KOPT-K1 (cell line): ENCODE results near the gene CACNA1F.

ENCODE experiments used
- H3K27ac ChIP-seq: fragments of 200-600 bp; sonication (generic); 2 replicates; pipeline ENCODE4 v1.5.1; 2016; ENCODE audit warnings: antibody characterized with exemption, mild to moderate bottlenecking, low read depth, low read length; ENCODE audit not compliant: poor library complexity, severe bottlenecking
- H3K36me3 ChIP-seq: fragments of 200-600 bp; sonication (generic); 2 replicates; pipeline ENCODE4 v1.5.1; 2017; ENCODE audit warnings: antibody characterized with exemption, mild to moderate bottlenecking, low read length, moderate library complexity; ENCODE audit not compliant: insufficient read depth
- H3K9me3 ChIP-seq: fragments of 200-600 bp; sonication (generic); 2 replicates; pipeline ENCODE4 v1.5.1; 2017; ENCODE audit warnings: antibody characterized with exemption, low read length, mild to moderate bottlenecking; ENCODE audit not compliant: insufficient read depth, poor library complexity, severe bottlenecking

The CACNA1F gene

DNA sequence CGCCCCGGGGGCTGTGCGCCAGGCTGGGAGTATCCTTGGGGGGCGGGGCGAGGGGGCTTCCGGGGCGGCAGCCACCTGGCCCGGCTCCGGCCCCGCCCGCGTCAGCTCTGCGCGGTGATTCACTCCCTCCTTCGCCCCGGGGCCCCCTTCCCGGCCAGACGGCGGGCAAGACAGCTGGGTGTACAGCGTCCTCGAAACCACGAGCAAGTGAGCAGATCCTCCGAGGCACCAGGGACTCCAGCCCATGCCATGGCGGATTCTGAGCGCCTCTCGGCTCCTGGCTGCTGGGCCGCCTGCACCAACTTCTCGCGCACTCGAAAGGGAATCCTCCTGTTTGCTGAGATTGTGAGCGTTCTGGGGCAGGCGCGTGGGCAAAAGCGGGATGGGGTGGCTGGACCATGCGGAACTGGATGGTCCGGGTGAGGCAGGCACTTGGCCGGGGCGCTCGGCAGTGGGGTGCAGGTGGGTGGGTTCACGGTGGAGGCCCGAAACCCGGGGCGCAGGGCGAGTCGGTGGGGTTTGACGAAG is 61.3 kb downstream of the CACNA1F start, which contains the start of gene PLP2:
TSS of gene PLP2 (plus strand) at position 147 of the 528 bp plus-strand sequence. CDS start at position 250, 103 bp downstream.
- Histone ChIP-seq H3K9me3 (no peaks in the 10 kb centered on the region), H3K27ac (peak within 1 kb of the TSS; percentile 85), H3K36me3 (peaks cover 38% of the 10 kb centered on the region)

DNA sequence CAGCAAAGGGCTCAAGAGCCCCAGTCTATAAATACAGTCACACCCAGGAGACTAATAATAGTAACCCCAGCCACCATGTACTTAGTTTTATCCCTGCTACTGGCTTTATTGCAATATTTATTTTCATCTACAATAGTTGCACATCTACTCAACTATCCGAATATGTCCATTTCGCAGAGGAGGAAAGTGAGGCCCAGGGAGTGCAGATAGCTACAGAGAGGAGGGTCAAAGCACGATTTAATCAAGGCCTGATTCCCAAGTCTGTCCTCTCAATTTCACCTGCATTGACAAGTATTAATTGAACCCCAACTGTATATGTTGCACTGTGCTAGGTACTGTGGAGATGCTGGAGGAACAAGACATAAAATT is 65.4 kb downstream of the CACNA1F start:
- peak overlapping the region; percentile 78 for H3K27ac ChIP-seq
- no peaks in the 10 kb centered on the region for H3K9me3 ChIP-seq
- no peaks in the 10 kb centered on the region for H3K36me3 ChIP-seq

DNA sequence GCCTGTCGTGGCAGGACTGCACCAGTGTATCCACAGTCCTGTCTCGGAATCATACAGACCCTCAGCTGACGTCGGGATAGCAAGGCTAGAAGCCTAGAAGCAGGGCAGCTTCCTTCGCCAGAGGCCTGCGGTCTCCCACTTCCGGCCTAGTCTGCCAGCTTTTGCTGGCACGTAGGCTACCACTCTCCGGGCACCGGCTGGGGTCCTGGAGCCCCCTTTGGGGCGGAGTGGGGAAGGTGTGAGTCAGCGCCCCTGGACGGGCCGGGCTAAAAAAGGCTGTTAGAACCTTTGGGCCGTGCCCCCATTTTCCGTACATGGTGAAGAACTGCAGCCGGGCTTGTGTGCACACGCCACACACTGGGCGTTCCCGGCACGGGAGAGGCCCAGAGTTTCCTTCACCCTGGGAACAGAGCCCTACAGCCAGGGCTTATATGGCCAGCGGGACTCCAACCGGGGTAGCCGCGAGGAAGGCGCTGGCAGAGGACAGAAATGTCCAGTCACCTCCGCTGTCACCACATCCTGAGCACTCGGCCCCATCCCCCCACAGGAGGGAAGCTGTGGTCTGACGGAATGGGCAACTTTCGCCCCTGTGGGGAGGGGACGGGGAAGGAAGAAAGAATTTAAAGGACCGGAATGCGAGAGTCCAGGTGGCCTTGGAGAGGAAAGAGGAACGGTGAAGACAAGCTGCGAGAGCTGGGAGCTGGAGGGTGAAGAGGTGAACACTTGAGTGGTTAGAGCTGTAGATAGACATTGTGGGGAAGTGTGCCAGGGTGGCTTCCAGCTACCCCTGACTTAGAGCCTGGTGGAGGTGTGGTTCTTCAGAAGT is 66.0 kb downstream of the CACNA1F start:
- Histone ChIP-seq H3K27ac (peak overlapping the region; percentile 78), H3K36me3 (no peaks in the 10 kb centered on the region), H3K9me3 (no peaks in the 10 kb centered on the region)

DNA sequence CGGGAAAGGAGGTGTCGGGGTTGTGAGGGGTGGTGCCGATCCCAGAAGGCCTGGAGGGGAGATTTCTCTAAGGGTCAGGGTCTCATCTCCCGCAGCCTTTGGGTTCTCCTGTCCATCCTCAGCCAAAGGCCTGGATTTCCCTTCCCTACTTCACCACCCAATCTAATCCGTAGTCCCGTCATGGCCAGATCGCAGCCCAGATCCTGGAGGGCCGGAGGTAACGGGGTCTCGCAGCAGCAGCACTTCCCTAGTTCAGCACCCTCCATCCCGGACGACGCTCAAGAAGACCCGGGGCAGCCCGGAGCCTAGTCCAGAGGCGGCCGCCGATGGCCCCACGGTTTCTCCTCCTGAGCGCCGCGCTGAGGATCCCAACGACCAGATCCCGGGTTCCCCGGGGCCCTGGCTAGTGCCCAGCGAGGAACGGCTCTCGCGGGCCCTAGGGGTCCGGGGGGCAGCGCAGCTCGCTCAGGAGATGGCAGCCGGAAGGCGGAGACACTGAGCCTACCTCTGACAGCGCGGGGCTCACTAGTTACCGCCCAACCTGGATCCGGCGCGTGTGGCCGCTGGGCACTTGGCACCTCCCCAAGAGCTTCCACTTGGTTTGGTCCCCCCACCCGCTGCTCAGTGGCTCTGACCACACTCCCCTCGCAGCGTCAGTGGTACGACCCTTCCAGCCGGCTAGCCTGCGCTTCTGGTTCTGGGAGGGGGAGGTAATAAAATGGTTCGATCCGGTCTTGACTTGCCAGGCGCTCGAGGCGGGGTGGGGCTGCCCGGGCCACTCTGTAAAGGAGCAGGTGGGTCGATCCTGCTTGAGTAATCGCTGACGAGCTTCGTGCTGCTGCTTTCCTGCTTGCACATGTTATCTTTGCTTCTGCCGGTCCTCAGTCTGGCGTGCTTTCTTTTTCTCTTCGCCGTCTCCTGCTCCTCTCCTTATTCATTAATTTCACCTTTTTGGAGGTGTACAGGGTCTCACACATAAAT is 66.9 kb downstream of the CACNA1F start:
- Histone ChIP-seq H3K36me3 (no peaks in the 10 kb centered on the region), H3K27ac (peak overlapping the region; percentile 78), H3K9me3 (no peaks in the 10 kb centered on the region)

DNA sequence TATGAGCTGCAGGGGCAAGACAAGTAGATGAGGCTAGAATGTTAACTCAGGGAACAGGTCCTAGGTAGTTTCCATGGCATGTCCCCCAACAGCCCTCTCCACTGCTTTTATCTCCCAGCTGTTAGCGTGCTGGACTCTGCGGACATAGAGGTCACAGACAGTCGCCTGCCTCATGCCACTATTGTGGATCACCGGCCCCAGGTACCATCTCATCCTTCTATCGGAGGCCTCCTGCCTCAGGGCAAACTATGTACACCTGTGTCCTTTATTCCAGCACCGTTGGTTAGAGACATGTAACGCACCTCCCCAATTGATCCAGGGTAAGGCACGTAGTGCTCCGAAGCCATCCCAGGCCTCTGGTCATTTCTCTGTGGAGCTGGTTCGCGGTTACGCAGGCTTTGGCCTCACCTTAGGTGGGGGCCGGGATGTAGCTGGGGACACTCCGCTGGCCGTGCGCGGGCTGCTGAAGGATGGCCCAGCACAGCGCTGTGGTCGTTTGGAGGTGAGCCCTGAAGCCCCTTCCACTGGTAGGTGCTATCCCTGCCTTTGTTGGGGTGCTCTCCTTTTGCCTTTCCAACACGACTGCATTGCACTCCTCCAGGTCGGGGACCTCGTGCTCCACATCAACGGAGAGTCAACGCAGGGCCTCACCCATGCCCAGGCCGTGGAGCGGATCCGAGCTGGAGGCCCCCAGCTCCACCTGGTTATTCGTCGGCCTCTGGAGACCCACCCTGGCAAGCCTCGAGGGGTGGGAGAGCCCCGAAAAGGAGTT is 68.4 kb downstream of the CACNA1F start:
- H3K9me3 ChIP-seq, result no peaks in the 10 kb centered on the region
- no peaks in the 10 kb centered on the region for H3K36me3 ChIP-seq
- H3K27ac ChIP-seq, result no peak overlapping the region

DNA sequence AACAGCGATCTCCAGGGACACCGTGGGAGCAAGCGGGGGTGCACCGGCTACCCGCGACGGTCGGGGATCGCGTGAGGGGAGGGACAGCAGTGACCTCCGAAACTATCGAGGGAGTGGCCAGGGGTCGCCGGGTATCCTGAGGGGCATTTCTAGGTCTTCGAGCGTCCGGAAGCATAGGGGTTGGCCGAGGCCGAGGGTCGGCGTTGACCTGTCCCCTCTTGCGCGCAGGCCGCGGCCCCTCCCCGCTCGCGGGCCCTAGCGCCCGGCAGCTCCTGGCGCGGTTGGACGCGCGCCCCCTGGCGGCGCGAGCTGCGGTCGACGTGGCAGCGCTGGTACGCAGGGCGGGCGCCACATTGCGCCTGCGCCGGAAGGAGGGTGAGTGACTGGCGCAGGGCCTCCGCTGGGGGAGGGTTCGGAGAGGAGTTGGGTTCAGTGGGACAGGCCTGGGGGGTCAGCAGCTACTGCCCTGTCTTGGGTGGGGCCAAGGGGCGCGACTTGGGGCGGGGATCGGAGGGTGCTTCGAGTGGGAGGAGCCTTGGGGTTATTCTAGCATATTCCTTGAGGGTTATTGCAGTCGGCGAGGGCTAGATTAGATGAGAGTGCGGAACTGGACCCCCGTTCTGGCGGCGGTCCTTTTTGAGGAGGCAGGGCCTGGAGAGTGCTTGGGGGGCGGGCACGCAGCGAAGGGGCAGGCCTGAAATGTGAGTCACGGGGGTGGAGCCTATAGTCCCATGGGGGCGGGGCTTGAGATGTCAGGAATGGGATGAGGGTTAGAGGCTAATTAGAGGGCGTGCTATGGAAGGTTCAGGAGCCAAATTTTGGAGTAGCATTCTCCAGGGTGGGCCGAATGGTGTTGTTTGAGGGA is 69.4 kb downstream of the CACNA1F start:
- Histone ChIP-seq H3K27ac (peak overlapping the region; percentile 68), H3K9me3 (no peaks in the 10 kb centered on the region), H3K36me3 (no peaks in the 10 kb centered on the region)

DNA sequence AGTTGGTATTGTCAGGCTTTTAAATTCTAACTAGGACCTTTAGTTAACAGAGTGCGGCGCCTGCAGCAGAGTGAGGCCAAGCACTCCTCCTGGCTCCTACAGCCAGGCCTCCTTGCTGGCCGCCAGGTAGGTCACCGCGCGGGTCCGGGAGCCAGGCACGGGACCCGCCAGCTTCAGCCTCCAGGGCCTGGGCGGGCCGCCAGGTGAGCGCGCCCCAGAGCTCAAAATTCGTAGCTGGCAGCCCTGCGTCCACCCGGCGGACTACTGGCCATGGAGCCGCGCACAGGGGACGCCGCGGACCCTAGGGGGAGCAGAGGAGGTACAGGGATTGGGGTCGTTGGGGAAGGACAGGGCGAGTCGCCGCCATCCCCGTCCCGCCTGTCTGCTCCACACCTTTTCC is 70.5 kb downstream of the CACNA1F start, which contains the start of gene MAGIX:
TSS of gene MAGIX (plus strand) at position 139 of the 400 bp plus-strand sequence. CDS start at position 271, 132 bp downstream.
- Histone ChIP-seq H3K27ac (peak within 1 kb of the TSS; percentile 68), H3K9me3 (no peaks in the 10 kb centered on the region), H3K36me3 (no peaks in the 10 kb centered on the region)

DNA sequence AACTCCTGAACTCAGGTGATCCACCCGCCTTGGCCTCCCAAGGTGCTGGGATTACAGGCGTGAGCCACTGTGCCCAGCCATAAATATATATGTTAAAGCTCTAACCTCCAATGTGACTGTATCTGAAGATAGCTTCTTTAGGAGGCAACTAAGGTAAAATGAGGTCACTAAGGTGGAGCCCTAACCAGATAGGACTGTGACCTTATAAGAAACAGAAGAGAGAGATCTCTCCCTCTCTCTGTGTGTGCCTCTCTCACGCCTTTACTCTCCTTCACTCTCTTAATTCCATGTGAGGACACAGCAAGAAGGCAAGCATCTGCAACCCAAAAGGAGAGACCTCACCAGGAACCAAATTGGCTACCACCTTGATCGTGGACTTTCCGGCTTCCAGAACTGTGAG is 71.5 kb downstream of the CACNA1F start:
- H3K9me3 ChIP-seq, result no peaks in the 10 kb centered on the region
- H3K36me3 ChIP-seq, result no peaks in the 10 kb centered on the region
- H3K27ac ChIP-seq, result no peak overlapping the region

DNA sequence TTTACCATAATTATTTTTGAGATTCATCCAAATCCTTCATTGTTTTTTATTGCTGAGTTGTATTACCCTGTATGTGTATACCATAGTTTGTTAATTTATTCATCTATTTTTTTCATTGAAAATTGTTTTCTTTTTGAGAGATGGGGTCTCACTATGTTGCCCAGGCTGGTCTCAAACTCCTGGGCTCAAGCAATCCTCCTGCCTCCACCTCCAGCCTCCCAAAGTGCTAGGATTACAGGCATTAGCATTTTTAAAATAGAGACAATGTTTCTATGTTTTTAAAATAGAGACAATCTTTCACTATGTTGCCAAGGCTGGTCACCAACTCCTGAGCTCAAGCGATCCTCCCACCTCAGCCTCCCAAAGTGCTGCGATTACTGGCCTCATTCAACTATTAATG is 72.2 kb downstream of the CACNA1F start:
- Histone ChIP-seq H3K9me3 (no peaks in the 10 kb centered on the region), H3K27ac (no peak overlapping the region), H3K36me3 (no peaks in the 10 kb centered on the region)

DNA sequence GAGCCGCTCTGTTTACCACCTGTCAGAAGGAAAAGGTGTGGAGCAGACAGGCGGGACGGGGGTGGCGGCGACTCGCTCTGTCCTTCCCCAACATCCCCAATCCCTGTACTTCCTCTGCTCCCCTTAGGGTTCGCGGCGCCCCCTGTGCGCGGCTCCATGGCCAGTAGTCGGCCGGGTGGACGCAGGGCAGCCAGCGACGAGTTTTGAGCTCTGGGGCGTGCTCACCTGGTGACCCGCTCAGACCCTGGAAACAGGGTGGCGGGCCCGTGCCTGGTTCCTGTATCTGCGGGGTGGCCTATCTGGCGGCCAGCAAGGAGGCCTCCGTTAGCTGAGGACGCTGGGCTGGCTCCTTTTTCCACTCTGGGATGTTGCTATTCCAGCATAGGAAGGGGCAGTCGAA is 75.9 kb downstream of the CACNA1F start:
- no peak overlapping the region for H3K27ac ChIP-seq

DNA sequence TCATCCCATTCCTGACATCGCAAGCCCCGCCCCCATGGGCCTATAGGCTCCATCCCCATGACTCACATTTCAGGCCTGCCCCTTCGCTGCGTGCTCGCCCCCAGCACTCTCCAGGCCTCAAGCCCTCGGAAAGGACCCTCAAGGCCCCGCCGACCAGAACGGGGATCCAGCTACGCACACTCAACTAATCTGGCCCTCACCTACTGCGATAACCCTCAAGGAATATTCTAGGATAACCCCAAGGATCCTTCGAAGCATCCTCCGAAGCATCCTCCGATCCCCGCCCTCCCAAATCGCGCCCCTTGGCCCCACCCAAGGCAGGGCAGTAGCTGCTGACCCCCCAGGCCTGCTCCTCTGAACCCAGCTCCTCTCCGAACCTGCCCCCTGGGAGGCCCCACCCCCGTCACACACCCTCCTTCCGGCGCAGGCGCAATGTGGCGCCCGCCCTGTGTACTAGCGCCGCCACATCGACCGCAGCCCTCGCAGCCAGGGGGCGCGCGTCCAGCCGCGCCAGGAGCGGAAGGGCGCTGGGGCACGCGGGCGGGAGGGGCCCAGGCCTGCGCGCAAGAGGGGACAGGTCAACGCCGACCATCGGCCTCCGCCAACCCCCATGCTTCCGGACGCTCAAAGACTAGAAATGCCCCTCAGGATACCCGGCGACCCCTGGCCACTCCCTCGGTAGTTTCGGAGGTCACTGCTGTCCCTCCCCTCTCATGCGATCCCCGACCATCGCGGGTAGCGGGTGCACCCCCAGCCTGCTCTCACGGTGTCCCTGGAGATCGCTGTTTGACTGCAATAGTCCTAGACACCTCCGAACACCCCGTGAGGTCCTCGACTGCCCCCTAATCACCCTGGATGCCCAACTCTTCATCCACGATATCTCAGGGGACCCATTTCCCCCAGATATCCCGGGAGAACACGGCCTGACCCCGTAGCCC is 77.0 kb downstream of the CACNA1F start:
- H3K9me3 ChIP-seq, result no peaks in the 10 kb centered on the region
- H3K36me3 ChIP-seq, result no peaks in the 10 kb centered on the region
- peak overlapping the region; percentile 81 for H3K27ac ChIP-seq

More for the DNA sequence above, 75.9 kb downstream of the CACNA1F start:
- Histone ChIP-seq H3K9me3 (no peaks in the 10 kb centered on the region), H3K36me3 (no peaks in the 10 kb centered on the region)

DNA sequence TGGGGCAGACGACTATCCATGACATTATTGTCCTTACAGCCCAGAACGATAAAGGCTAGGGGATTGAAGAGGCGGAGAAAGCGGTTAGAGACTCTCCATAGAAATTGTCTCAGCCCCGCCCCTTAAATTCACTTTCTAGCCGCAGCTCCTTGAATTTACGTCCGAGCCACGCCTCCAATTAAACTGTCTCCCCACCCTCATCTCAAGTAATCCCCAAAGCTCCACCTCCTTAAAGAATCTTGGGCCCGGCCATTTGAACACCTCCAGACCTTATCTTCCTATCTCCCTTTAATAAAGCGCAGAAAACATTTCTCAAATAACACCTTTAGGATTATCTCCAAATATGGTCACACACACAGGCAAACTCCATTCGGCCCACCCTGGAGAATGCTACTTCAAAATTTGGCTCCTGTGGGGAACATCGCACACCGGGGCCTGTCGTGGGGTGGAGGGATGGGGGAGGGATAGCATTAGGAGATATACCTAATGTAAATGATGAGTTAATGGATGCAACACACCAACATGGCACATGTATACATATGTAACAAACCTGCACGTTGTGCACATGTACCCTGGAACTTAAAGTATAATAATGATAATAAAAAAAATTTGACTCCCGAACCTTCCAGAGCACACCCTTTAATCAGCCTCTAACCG is 77.8 kb downstream of the CACNA1F start:
- Histone ChIP-seq H3K36me3 (no peaks in the 10 kb centered on the region), H3K27ac (peak overlapping the region; percentile 81), H3K9me3 (no peaks in the 10 kb centered on the region)
